PFSK-1 (cell line): Measurements from ENCODE around the gene GRID1.

Experiments used
- FOXP2 ChIP-seq: optimal IDR thresholded peaks from 2 replicates; pipeline ENCODE3; 2011; ENCODE audit warnings: borderline replicate concordance, control low read depth, inconsistent platforms; ENCODE audit not compliant: insufficient read depth; ENCODE audit errors: extremely low read length, extremely low read depth
- POLR2AphosphoS5 ChIP-seq: IDR thresholded peaks from 2 replicates; pipeline ENCODE4 v1.6.1; 2012; ENCODE audit warnings: low read depth, mild to moderate bottlenecking, control low read depth, low read length, moderate library complexity
- REST ChIP-seq, 2 experiments: IDR thresholded peaks; 2 replicates each; pipeline versions ENCODE4 v1.6.1 to v1.8.0; 2011 to 2012; ENCODE audit warnings: low read depth in 2 of 2, low read length in 2 of 2, control low read depth in 1 of 2, inconsistent platforms in 1 of 2, mild to moderate bottlenecking in 1 of 2, moderate library complexity in 1 of 2; ENCODE audit not compliant: insufficient read depth in 1 of 2
- SIN3A ChIP-seq: IDR thresholded peaks from 2 replicates; pipeline ENCODE4 v1.6.1; 2012; ENCODE audit warnings: mild to moderate bottlenecking, low read length, moderate library complexity, borderline replicate concordance; ENCODE audit not compliant: insufficient read depth
- TAF1 ChIP-seq: IDR thresholded peaks from 2 replicates; pipeline ENCODE4 v1.6.1; 2012; ENCODE audit warnings: low read length, control low read depth, borderline replicate concordance; ENCODE audit not compliant: insufficient read depth

Gene GRID1

GRCh38 chr10:85926986-85927385, 439.6 kb downstream of the GRID1 start:
- TF ChIP-seq FOXP2, result no peak
- TF ChIP-seq REST (IDR thresholded peaks at IDR 0.05; ENCODE audit: insufficient read depth in 1 of 2, low read depth in 2 of 2, low read length in 2 of 2), result no peak

GRCh38 chr10:85926136-85926535, 440.5 kb downstream of the GRID1 start:
- no peak for TF ChIP-seq REST (IDR thresholded peaks at IDR 0.05; ENCODE audit: insufficient read depth in 1 of 2, low read depth in 2 of 2, low read length in 2 of 2)
- no peak for TF ChIP-seq TAF1
- TF ChIP-seq POLR2AphosphoS5, result no peak
- TF ChIP-seq FOXP2, result no peak
- no peak for TF ChIP-seq SIN3A

- no peak for TF ChIP-seq FOXP2
- no peak for TF ChIP-seq POLR2AphosphoS5
- TF ChIP-seq TAF1, result no peak
- no peak for TF ChIP-seq REST (IDR thresholded peaks at IDR 0.05; ENCODE audit: insufficient read depth in 1 of 2, low read depth in 2 of 2, low read length in 2 of 2)
- no peak for TF ChIP-seq SIN3A
These were observed 441.3 kb downstream of the GRID1 start for GRCh38 chr10:85925201-85925750.

- no peak for TF ChIP-seq SIN3A
These were observed 442.1 kb downstream of the GRID1 start for GRCh38 chr10:85924382-85925102.

GRCh38 chr10:85922356-85923129, 444.1 kb downstream of the GRID1 start:
- TF ChIP-seq POLR2AphosphoS5 (no peak), FOXP2 (no peak), REST (IDR thresholded peaks at IDR 0.05; ENCODE audit: insufficient read depth in 1 of 2, low read depth in 2 of 2, low read length in 2 of 2) (no peak), TAF1 (no peak), SIN3A (no peak)
